BJ (cell line): ENCODE data around the gene INPP5K. TPM values are rescaled to one million over a fixed set of nuclear protein-coding genes. Genes with fewer than 3 reads are reported as not detected.
"Not testable (repeated sequence)": the region's sequence is repeated elsewhere in the genome, so short reads cannot be mapped to it uniquely, and the experiment has no call there.

ENCODE experiments used
- CTCF ChIA-PET: fragments of 350-600 bp; formaldehyde crosslinking; extraction: SDS; loops from one replicate; lab custom pipeline; 2021; ENCODE audit warnings: antibody characterized with exemption, inconsistent platforms; lab: Yijun Ruan, JAX
- POLR2A ChIA-PET: fragments of 300-600 bp; sonication (Branson Sonifier 250); formaldehyde crosslinking; extraction: SDS; loops from one replicate; lab custom pipeline; 2021; ENCODE audit warnings: antibody characterized with exemption; lab: Charles Lee
- DNase-seq: peaks from one replicate; pipeline ENCODE4 v3.0.0-alpha.2; 2011; ENCODE audit warnings: low read depth
- H3K27me3 ChIP-seq: 2 replicates; pipeline ENCODE4 v1.6.0; 2011; ENCODE audit warnings: low read length; ENCODE audit not compliant: control insufficient read depth, insufficient read depth
- H3K36me3 ChIP-seq: 2 replicates; pipeline ENCODE4 v1.5.1; 2011; ENCODE audit warnings: low read length; ENCODE audit not compliant: control insufficient read depth, insufficient read depth
- H3K4me3 ChIP-seq: 2 replicates; pipeline ENCODE4 v1.5.1; 2011; ENCODE audit warnings: low read depth, mild to moderate bottlenecking, control low read depth, low read length
- polyA plus RNA-seq: library from polyadenylated mRNA; depleted of rRNA; stranded (reverse); fragments of >200 nt; gene quantifications from 2 replicates; pipeline ENCODE4 v1.2.3, GENCODE V29; 2011
- TF ChIP-seq, protein P1 (sequence below): IDR thresholded peaks from 2 replicates; pipeline ENCODE4 v1.5.1; 2011; ENCODE audit warnings: low read depth, mild to moderate bottlenecking, control low read depth, inconsistent platforms, low read length, moderate library complexity; ENCODE audit not compliant: insufficient read depth

The INPP5K gene
- polyA plus RNA-seq, 1 experiment: 45.3 TPM

DNA sequence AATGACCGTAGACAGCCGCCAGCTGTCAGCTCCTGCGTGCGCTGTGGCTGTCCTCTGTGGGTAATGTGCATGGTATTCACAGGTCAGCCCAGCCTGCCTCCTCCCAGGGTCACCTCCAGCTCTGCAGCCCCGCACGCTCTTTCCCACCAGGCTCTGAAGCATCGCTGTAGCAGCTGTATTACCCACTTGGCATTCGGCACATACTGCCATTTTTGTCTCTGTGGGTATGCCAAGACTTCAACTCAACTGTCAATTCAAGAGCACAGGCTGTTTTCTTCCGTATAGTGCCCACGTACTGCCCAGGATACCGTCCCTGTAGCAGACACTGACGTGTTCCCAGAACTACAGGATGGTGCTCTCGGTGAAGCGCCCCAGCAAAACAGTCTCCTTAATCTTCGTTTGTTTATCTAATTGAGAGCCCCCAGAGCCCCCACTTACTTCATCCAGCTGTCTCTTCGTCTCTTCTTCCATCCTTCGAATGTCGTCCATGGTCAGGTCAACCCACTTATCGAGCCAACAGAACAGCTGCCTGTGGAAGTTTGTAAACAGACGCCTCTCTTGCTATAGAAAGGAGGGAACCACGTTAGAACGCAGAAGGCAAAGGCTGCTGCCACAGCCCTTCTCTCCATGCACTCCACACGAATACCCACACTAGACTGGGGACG is 17.4 kb upstream of the INPP5K start:
- no peak for DNase-seq
- Histone ChIP-seq H3K27me3 (no peaks in the 10 kb centered on the region), H3K4me3 (no peak overlapping the region), H3K36me3 (peaks cover 30% of the 10 kb centered on the region)
- TF ChIP-seq, protein P1, sequence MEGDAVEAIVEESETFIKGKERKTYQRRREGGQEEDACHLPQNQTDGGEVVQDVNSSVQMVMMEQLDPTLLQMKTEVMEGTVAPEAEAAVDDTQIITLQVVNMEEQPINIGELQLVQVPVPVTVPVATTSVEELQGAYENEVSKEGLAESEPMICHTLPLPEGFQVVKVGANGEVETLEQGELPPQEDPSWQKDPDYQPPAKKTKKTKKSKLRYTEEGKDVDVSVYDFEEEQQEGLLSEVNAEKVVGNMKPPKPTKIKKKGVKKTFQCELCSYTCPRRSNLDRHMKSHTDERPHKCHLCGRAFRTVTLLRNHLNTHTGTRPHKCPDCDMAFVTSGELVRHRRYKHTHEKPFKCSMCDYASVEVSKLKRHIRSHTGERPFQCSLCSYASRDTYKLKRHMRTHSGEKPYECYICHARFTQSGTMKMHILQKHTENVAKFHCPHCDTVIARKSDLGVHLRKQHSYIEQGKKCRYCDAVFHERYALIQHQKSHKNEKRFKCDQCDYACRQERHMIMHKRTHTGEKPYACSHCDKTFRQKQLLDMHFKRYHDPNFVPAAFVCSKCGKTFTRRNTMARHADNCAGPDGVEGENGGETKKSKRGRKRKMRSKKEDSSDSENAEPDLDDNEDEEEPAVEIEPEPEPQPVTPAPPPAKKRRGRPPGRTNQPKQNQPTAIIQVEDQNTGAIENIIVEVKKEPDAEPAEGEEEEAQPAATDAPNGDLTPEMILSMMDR: no peak
- ChIA-PET POLR2A (no interaction called here), CTCF (interaction anchor here (1.1 to 2.1 kb wide), 4 partner anchors 9 to 96 kb away, joined by 4 to 5 read pairs (median 5); partner anchors contain the start of gene INPP5K)

DNA sequence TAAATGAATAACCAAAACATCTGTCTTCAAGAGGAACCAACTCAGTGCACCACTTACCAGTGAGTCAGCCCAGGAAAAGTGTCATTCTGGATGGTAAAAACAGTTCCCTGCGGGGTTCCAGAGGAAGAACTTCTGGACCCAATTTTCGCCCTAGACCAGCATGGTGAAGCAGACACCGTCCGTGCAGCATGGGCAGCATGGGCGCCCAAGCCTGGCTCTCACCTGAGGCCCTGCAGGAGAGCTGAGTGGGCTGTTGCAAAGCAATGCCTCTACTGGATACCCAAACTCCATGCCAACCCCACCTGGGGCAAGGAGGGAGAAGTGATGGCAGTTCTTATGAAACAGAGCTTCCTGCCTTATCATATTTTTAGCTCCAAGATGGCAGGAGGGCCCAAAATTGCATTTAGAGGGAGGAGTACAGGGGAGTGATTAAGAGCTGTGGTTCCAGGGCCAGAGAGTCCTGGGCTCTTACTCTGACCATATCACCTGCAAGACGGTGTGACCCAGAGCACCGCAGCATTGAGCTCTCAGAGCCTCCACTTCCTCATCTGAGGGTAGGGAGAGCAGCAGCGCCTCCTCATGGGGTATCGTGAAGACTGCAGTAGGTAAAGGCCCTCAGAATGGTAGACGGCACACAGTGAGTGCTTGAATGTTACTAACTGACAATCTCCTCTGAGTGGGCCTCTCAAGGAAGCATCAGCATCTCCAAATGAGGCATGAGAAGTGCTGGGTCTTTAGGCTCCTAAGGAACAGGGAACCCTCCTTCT is 16.6 kb upstream of the INPP5K start:
- CTCF ChIA-PET: interaction anchor here (1.1 to 2.1 kb wide), 5 partner anchors 10 to 200 kb away, joined by 3 to 5 read pairs (median 5); partner anchors contain the start of gene INPP5K
- peaks cover 28% of the 10 kb centered on the region for H3K36me3 ChIP-seq
- TF ChIP-seq, protein P1: 0 out of 2 replicates have a peak, but pooled peaks have one; percentile 16
- POLR2A ChIA-PET: no interaction called here
- DNase-seq: no peak
- H3K27me3 ChIP-seq: no peaks in the 10 kb centered on the region
- H3K4me3 ChIP-seq: no peak overlapping the region

DNA sequence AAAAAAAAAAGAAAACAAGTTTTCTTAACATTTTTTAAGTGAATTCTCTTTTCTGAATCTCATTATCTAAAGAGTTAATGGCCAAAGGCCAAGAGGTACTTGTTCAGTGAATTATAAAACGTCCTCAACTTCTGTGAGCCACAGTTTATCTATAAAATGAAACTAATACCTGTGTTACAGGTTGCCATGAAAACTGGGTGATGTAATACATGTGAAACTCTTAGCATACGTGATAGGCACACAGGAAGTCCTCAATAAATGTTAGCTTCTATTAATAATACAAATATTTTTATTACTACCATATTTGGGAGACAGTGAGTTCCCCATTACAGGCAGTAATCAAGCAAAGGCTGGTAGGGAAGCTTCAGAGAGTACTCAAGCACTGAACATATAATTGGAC is 13.5 kb upstream of the INPP5K start:
- peak; percentile 17 for DNase-seq
- H3K4me3 ChIP-seq: no peak overlapping the region
- ChIA-PET POLR2A (no interaction called here), CTCF (interaction anchor here (2.6 kb wide), 1 partner anchor 13 kb away, joined by 7 read pairs; the partner anchor contains the start of gene INPP5K)
- H3K27me3 ChIP-seq: no peaks in the 10 kb centered on the region
- H3K36me3 ChIP-seq: peaks cover 27% of the 10 kb centered on the region
- TF ChIP-seq, protein P1: no peak

DNA sequence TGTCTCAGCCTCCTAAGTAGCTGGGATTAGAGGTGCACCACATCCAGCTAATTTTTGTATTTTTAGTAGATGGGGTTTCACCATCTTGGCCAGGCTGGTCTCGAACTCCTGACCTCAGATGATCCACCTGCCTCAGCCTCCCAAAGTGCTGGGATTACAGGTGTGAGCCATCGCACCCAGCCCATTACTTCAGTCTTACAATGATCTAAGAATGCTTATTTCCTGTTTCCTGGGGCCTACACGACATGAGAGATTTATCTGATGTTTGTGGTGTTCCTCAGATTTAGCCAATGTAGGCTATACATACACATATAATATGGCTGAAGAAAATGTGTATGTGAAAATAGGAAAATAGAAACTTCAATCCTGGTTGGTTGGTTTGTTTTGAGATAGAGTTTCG is 10.5 kb upstream of the INPP5K start:
- H3K4me3 ChIP-seq, H3K36me3 ChIP-seq, H3K27me3 ChIP-seq, DNase-seq, POLR2A ChIA-PET: not testable (repeated sequence)
- CTCF ChIA-PET: interaction anchor here (0.9 to 1.1 kb wide), 2 partner anchors 29 to 103 kb away, joined by 3 read pairs; no protein-coding TSS in a partner anchor

DNA sequence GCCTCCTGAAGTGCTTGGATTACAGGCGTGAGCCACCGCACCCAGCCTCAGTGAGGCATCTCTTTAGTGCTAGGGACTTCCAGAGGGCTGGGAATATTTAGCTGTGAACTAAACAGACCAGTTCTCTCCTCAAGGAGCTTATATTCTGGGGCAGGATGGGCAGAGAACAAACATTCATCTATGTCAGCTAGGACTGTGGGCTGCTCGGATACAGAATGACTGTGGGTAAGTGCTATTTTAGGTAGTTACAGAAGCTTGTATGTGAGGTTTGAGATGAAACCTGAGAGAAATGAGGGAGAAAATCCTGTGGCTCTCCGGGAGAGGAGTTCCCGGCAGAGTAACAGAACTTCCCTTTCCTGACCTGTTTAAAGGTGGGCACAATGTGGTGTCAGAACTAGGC is 6.2 kb upstream of the INPP5K start:
- ChIA-PET POLR2A (no interaction called here), CTCF (no interaction called here)
- no peak for DNase-seq
- H3K36me3 ChIP-seq: peaks cover 7% of the 10 kb centered on the region
- H3K4me3 ChIP-seq: no peak overlapping the region
- no peaks in the 10 kb centered on the region for H3K27me3 ChIP-seq
- TF ChIP-seq, protein P1: no peak
